ENCODE measurements around the gene PGBD5. TPM values are rescaled to one million over a fixed set of nuclear protein-coding genes. Genes with fewer than 3 reads are reported as not detected.

Gene PGBD5
- total and polyA plus RNA-seq, 9 of the 15 experiments (the other 6 are each of a cell fraction or from before 2014, with no cell fraction given), result under 0.01 to 0.40 (median 0.10) TPM; not detected in 3

- CTCF ChIA-PET (ENCODE audit: low intra/inter-chr PET ratio), result no interaction called here
- Histone ChIP-seq H3K27ac (ENCODE audit: extremely low read depth, low read depth, low read length) (no peak overlapping the region), H3K9me3 (replicated peaks; ENCODE audit: control insufficient read depth, insufficient read depth, low read depth, low read length) (no peaks in the 10 kb centered on the region), H3K36me3 (ENCODE audit: control insufficient read depth, insufficient read depth, low read length) (no peaks in the 10 kb centered on the region), H3K9me1 (ENCODE audit: control insufficient read depth, insufficient read depth, low read length) (no peaks in the 10 kb centered on the region), H3K79me2 (ENCODE audit: control insufficient read depth, insufficient read depth, low read length) (no peaks in the 10 kb centered on the region), H3K4me2 (ENCODE audit: insufficient read depth, low read length) (no peak overlapping the region), H3K4me1 (replicated peaks in 1 of 2; ENCODE audit: control insufficient read depth in 2 of 2, insufficient read depth in 2 of 2, low read length in 2 of 2) (peaks cover 3 to 7% of the 10 kb centered on the region in 2 experiments; a peak in 2 of 5 replicates), H3K4me3 (no peak overlapping the region), H4K20me1 (replicated peaks; ENCODE audit: control insufficient read depth, insufficient read depth, low read length) (no peaks in the 10 kb centered on the region), H3K27me3 (ENCODE audit: control insufficient read depth in 2 of 2, insufficient read depth in 2 of 2, low read length in 2 of 2) (peaks cover 41 to 74% of the 10 kb centered on the region in 2 experiments), H2AFZ (ENCODE audit: low read depth, low read length) (no peak overlapping the region), H3K9ac (ENCODE audit: insufficient read depth in 1 of 2, low read depth in 2 of 2, low read length in 2 of 2) (no peak overlapping the region)
- BruUV-seq (replicated peaks), result no TSS peak
- intact Hi-C loops (cut with micrococcal nuclease) (no loop called here), in situ Hi-C loops (cut with MboI) (no loop called here)
- POLR2A ChIA-PET, result interaction anchor here (0.8 kb wide), 1 partner anchor 9 kb away, joined by 3 read pairs; no protein-coding TSS in a partner anchor
- whole genome bisulfite sequencing (ENCODE audit: insufficient coverage, low coverage, missing lambda C conversion rate), result 1% methylated on average over 12 of the region's 12 CpGs
- TF ChIP-seq PRMT5 (CRISPR knock-in tag; IDR thresholded peaks at IDR 0.05) (no peak), SETDB1 (IDR thresholded peaks at IDR 0.05; ENCODE audit: low read length) (no peak), ZNF75A (CRISPR knock-in tag; IDR thresholded peaks at IDR 0.05) (no peak), ZNF324 (CRISPR knock-in tag; IDR thresholded peaks at IDR 0.05) (no peak), ZNF695 (CRISPR knock-in tag; IDR thresholded peaks at IDR 0.05) (no peak), EZH2 (IDR thresholded peaks at IDR 0.05; ENCODE audit: borderline replicate concordance, low read depth, low read length) (no peak)
- DNase-seq (ENCODE audit: extremely low read depth in 1 of 4, low spot score in 3 of 4), result no peak
- no peak for FAIRE-seq
- ATAC-seq, result no peak
Observed at GRCh38 chr1:230335861-230336522, 90.1 kb downstream of the PGBD5 start.

GRCh38 chr1:230334447-230334837 is 91.7 kb downstream of the PGBD5 start:
- WGBS (ENCODE audit: insufficient coverage, low coverage, missing lambda C conversion rate), result 0% methylated on average over 3 of the region's 3 CpGs
- BruUV-seq (replicated peaks), result no TSS peak
- no peaks in the 10 kb centered on the region for H3K36me3 ChIP-seq (ENCODE audit: control insufficient read depth, insufficient read depth, low read length)
- H4K20me1 ChIP-seq (replicated peaks; ENCODE audit: control insufficient read depth, insufficient read depth, low read length), result no peaks in the 10 kb centered on the region
- H3K4me3 ChIP-seq, result no peak overlapping the region
- H3K27me3 ChIP-seq (ENCODE audit: control insufficient read depth in 2 of 2, insufficient read depth in 2 of 2, low read length in 2 of 2), result peaks cover 33 to 73% of the 10 kb centered on the region in 2 experiments; a peak in 4 of 5 replicates
- no peak overlapping the region for H2AFZ ChIP-seq (ENCODE audit: low read depth, low read length)
- peaks cover 3 to 7% of the 10 kb centered on the region in 2 experiments; a peak in 2 of 5 replicates for H3K4me1 ChIP-seq (replicated peaks in 1 of 2; ENCODE audit: control insufficient read depth in 2 of 2, insufficient read depth in 2 of 2, low read length in 2 of 2)
- H3K27ac ChIP-seq (ENCODE audit: extremely low read depth, low read depth, low read length), result no peak overlapping the region
- no peaks in the 10 kb centered on the region for H3K9me1 ChIP-seq (ENCODE audit: control insufficient read depth, insufficient read depth, low read length)
- TF ChIP-seq KAT7 (CRISPR knock-in tag; IDR thresholded peaks at IDR 0.05; ENCODE audit: borderline replicate concordance), result no peak
- no peak for TF ChIP-seq ZNF174 (CRISPR knock-in tag; IDR thresholded peaks at IDR 0.05)
- in situ Hi-C loops (cut with MboI), result no loop called here
- H3K79me2 ChIP-seq (ENCODE audit: control insufficient read depth, insufficient read depth, low read length), result no peaks in the 10 kb centered on the region
- ChIA-PET POLR2A (no interaction called here), CTCF (ENCODE audit: low intra/inter-chr PET ratio) (no interaction called here)
- intact Hi-C loops (cut with micrococcal nuclease), result no loop called here
- H3K9ac ChIP-seq (ENCODE audit: insufficient read depth in 1 of 2, low read depth in 2 of 2, low read length in 2 of 2), result no peak overlapping the region
- DNase-seq (ENCODE audit: extremely low read depth in 1 of 4, low spot score in 3 of 4) (no peak), ATAC-seq (no peak), FAIRE-seq (no peak)
- H3K4me2 ChIP-seq (ENCODE audit: insufficient read depth, low read length), result no peak overlapping the region
- no peaks in the 10 kb centered on the region for H3K9me3 ChIP-seq (replicated peaks; ENCODE audit: control insufficient read depth, insufficient read depth, low read depth, low read length)

Measured in K562 (cell line).